Measurements from ENCODE around the gene AMIGO3.

GRCh38 chr3:49738067-49738713 lies 18.7 kb upstream of the AMIGO3 start:
- no peak for TF ChIP-seq POLR2A (IDR thresholded peaks at IDR 0.05; ENCODE audit: low read length)
- TF ChIP-seq GATA1 (IDR thresholded peaks at IDR 0.05; ENCODE audit: low read depth, low read length), result no peak

Data from erythroblast (primary cell).